Measurements from ENCODE around the gene NDRG3. TPM values are rescaled to one million over a fixed set of nuclear protein-coding genes. Genes with fewer than 3 reads are reported as not detected.

NDRG3 gene
- total RNA-seq, 1 donor from 2014 or later = 21.1 TPM

DNA sequence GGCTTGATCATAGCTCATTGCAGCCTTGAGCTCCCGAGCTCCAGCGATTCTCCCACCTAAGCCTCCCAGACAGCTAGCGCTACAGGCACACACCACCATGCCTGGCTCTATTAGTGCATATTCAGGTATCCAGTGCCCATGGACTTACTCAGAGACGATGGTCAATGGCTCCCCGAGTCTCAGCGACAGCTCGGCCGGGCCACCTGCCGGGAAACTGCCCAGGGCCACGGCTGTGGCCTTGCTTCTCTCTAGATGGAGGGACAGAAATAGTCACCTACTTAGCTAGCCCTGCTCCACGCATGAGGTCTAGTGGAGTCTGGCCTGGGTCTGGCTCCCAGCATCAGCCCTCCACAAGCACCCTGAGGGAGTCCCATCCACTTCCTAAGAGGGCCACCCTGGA is 111.5 kb downstream of the NDRG3 start:
- H3K4me3 ChIP-seq = no peak overlapping the region
- H3K27me3 ChIP-seq = no peaks in the 10 kb centered on the region
- no peaks in the 10 kb centered on the region for H3K9me3 ChIP-seq
- H3K27ac ChIP-seq = no peak overlapping the region
- DNase-seq (ENCODE audit: extremely low spot score in 2 of 2) = no peak
- no peaks in the 10 kb centered on the region for H3K4me1 ChIP-seq
- TF ChIP-seq, protein P1, sequence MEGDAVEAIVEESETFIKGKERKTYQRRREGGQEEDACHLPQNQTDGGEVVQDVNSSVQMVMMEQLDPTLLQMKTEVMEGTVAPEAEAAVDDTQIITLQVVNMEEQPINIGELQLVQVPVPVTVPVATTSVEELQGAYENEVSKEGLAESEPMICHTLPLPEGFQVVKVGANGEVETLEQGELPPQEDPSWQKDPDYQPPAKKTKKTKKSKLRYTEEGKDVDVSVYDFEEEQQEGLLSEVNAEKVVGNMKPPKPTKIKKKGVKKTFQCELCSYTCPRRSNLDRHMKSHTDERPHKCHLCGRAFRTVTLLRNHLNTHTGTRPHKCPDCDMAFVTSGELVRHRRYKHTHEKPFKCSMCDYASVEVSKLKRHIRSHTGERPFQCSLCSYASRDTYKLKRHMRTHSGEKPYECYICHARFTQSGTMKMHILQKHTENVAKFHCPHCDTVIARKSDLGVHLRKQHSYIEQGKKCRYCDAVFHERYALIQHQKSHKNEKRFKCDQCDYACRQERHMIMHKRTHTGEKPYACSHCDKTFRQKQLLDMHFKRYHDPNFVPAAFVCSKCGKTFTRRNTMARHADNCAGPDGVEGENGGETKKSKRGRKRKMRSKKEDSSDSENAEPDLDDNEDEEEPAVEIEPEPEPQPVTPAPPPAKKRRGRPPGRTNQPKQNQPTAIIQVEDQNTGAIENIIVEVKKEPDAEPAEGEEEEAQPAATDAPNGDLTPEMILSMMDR (IDR thresholded peaks at IDR 0.05) = no peak
- TF ChIP-seq POLR2AphosphoS5 (IDR thresholded peaks at IDR 0.05; ENCODE audit: insufficient read depth in 1 of 2, low read depth in 1 of 2) = no peak
- no peak for TF ChIP-seq POLR2A (IDR thresholded peaks at IDR 0.05)
- intact Hi-C loops (cut with DNase I) = no loop called here
- no peaks in the 10 kb centered on the region for H3K36me3 ChIP-seq

DNA sequence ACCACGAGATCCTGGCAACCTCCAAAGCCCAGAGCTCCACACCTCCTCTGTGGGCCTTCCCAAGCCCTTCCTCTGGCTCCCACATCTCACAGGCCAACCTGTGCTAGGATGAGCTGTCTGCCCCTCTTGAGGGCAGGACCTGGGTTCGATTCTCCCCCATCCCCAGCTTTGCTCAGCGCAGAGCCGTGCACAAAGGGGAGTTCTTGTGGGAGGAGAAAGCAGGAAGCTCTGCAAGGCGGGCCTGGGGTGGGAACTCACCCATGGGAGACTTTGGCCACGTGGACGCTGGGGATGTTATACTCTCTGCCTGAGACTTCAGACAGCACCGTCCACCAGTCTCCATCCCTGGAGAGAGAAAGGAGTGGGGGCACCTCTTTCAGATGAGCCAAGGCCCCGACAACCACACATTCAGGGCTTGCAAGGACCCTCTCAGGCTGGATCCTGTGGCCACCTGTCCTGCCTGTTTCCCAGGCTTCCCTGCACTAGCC is 112.6 kb downstream of the NDRG3 start:
- Histone ChIP-seq H3K27me3 (no peaks in the 10 kb centered on the region), H3K9me3 (no peaks in the 10 kb centered on the region), H3K27ac (no peak overlapping the region), H3K4me3 (no peak overlapping the region), H3K4me1 (no peaks in the 10 kb centered on the region), H3K36me3 (no peaks in the 10 kb centered on the region)
- intact Hi-C loops (cut with DNase I) = no loop called here
- no peak for DNase-seq (ENCODE audit: extremely low spot score in 2 of 2)
- TF ChIP-seq POLR2AphosphoS5 (IDR thresholded peaks at IDR 0.05; ENCODE audit: insufficient read depth in 1 of 2, low read depth in 1 of 2) (no peak), POLR2A (IDR thresholded peaks at IDR 0.05) (no peak)
- TF ChIP-seq, protein P1 (IDR thresholded peaks at IDR 0.05) = no peak

DNA sequence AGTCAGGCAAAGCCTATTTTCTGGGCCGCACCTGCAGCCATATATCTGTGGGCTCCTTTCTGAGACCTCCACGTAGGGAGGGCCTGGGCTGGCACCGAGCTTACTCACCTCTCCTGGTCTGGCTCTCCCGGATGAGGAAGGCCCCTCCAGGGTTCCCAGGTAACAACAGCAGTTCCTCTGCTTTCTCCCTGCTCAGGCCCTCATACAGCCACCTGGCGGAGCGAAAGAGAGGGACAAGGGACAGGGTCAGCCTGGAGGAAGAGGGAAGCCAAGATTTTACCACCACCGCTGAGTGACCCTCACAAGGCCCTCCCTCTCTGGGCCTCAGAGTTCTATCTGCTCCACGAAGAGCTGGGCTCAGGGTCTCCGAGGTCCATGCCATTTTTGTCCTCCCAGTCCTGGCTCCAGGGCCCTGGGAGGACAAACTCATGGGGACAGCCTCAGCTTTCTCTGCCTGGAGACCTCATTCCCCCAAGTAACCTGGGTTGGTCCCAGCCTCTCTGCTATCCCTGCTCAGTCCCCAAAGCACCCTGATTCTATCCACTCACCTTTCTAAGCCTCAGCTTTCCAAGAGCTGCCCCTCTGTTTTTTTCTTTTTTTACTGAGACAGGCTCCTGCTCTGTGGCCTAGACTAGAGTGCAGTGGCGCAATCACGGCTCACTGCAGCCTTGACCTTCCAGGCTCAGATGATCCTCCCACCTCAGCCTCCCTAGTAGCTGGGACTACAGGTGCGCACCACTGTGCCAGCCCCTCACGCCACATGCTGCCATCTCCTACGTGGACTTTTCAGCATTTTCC is 113.2 kb downstream of the NDRG3 start:
- Histone ChIP-seq H3K27ac (no peak overlapping the region), H3K4me3 (no peak overlapping the region), H3K36me3 (no peaks in the 10 kb centered on the region), H3K27me3 (no peaks in the 10 kb centered on the region), H3K9me3 (no peaks in the 10 kb centered on the region), H3K4me1 (no peaks in the 10 kb centered on the region)
- TF ChIP-seq POLR2A (IDR thresholded peaks at IDR 0.05) (no peak), POLR2AphosphoS5 (IDR thresholded peaks at IDR 0.05; ENCODE audit: insufficient read depth in 1 of 2, low read depth in 1 of 2) (no peak)
- TF ChIP-seq, protein P1 (IDR thresholded peaks at IDR 0.05) = no peak
- intact Hi-C loops (cut with DNase I) = no loop called here
- no peak for DNase-seq (ENCODE audit: extremely low spot score in 2 of 2)

DNA sequence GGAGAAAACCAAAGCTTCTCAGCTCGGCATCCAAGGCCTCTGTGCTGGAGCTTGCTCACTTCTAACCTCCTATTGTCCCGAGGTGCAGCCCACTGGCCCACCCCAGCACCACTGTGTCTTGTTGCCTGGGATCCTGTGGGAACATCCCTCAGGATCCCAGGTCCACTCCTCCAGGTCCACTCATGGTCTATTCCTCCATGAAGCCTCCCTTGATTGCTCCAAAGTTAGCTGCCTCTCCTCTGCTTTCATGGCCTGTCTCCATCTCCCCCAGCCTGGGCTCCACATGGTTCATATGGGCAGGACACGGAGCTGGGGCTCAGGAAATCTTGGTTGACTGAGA is 113.8 kb downstream of the NDRG3 start:
- Histone ChIP-seq H3K9me3 (no peaks in the 10 kb centered on the region), H3K36me3 (no peaks in the 10 kb centered on the region), H3K4me3 (no peak overlapping the region), H3K27ac (no peak overlapping the region), H3K27me3 (no peaks in the 10 kb centered on the region), H3K4me1 (no peaks in the 10 kb centered on the region)
- TF ChIP-seq POLR2AphosphoS5 (IDR thresholded peaks at IDR 0.05; ENCODE audit: insufficient read depth in 1 of 2, low read depth in 1 of 2) = no peak
- TF ChIP-seq POLR2A (IDR thresholded peaks at IDR 0.05) = no peak
- TF ChIP-seq, protein P1 (IDR thresholded peaks at IDR 0.05) = no peak
- no peak for DNase-seq (ENCODE audit: extremely low spot score in 2 of 2)
- intact Hi-C loops (cut with DNase I) = no loop called here

DNA sequence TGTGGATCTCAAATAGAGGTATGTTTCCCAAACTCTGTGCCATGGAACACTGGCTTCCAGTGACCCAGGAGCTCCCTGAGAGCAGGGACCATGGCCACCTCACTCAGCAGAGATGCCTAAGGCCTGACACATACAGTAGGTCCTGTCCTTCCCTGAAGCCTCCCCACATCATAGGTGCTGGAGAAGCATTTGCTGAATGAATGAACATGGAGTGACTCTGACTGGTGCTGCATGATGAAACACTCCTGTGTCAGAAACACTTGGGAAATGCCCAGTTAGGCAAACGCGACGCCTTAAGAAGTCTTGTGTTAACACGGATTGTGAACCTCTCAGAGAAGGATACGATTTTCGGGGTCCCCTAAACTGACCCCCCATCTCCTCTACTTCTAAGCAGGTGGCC is 114.2 kb downstream of the NDRG3 start:
- Histone ChIP-seq H3K27ac (no peak overlapping the region), H3K4me1 (no peaks in the 10 kb centered on the region), H3K27me3 (no peaks in the 10 kb centered on the region), H3K4me3 (no peak overlapping the region), H3K36me3 (no peaks in the 10 kb centered on the region), H3K9me3 (no peaks in the 10 kb centered on the region)
- intact Hi-C loops (cut with DNase I) = no loop called here
- TF ChIP-seq POLR2A (IDR thresholded peaks at IDR 0.05) = no peak
- no peak for TF ChIP-seq POLR2AphosphoS5 (IDR thresholded peaks at IDR 0.05; ENCODE audit: insufficient read depth in 1 of 2, low read depth in 1 of 2)
- TF ChIP-seq, protein P1 (IDR thresholded peaks at IDR 0.05) = no peak
- no peak for DNase-seq (ENCODE audit: extremely low spot score in 2 of 2)

Data from vagina (tissue), 2 donors.